HL-60/S4 (cell line): ENCODE results near the gene DOCK2.
"Not testable (repeated sequence)": the region's sequence is repeated elsewhere in the genome, so short reads cannot be mapped to it uniquely, and the experiment has no call there.

Experiments
- in situ Hi-C: fragments of 300-500 bp; cut with MboI; formaldehyde crosslinking; loops from 2 replicates; pipeline ENCODE4 v1.14.3; 2022; ENCODE audit warnings: low sequenced_read_pairs

The DOCK2 gene

GRCh38 chr5:169810524-169810923 lies 173.4 kb downstream of the DOCK2 start:
- in situ Hi-C loops, result no loop called here

GRCh38 chr5:169811023-169811422 lies 173.9 kb downstream of the DOCK2 start:
- in situ Hi-C loops, result no loop called here

GRCh38 chr5:169811680-169812079 lies 174.6 kb downstream of the DOCK2 start:
- in situ Hi-C loops, result no loop called here

- in situ Hi-C loops, result no loop called here
Measured at GRCh38 chr5:169812786-169813185, 175.7 kb downstream of the DOCK2 start.

- in situ Hi-C loops, result no loop called here
Measured at GRCh38 chr5:169814045-169814444, 177.0 kb downstream of the DOCK2 start.

- in situ Hi-C loops, result no loop called here
Measured at GRCh38 chr5:169814522-169814921, 177.4 kb downstream of the DOCK2 start.

- in situ Hi-C loops, result no loop called here
Measured at GRCh38 chr5:169817031-169817430, 180.0 kb downstream of the DOCK2 start.

- in situ Hi-C loops, result no loop called here
Measured at GRCh38 chr5:169826618-169827017, 189.5 kb downstream of the DOCK2 start.

- in situ Hi-C loops, result no loop called here
Measured at GRCh38 chr5:169827769-169828168, 190.7 kb downstream of the DOCK2 start.

GRCh38 chr5:169828385-169828784 lies 191.3 kb downstream of the DOCK2 start:
- in situ Hi-C loops, result no loop called here

- in situ Hi-C loops, result no loop called here
Measured at GRCh38 chr5:169831331-169831730, 194.3 kb downstream of the DOCK2 start.

- in situ Hi-C loops, result no loop called here
Measured at GRCh38 chr5:169832304-169832703, 195.2 kb downstream of the DOCK2 start.

GRCh38 chr5:169832845-169833244 lies 195.8 kb downstream of the DOCK2 start:
- in situ Hi-C loops, result no loop called here

GRCh38 chr5:169833681-169834292 lies 196.7 kb downstream of the DOCK2 start:
- in situ Hi-C loops, result not testable (repeated sequence)

GRCh38 chr5:169834540-169834939 lies 197.5 kb downstream of the DOCK2 start:
- in situ Hi-C loops, result not testable (repeated sequence)

- in situ Hi-C loops, result no loop called here
Measured at GRCh38 chr5:169836835-169837536, 199.9 kb downstream of the DOCK2 start.

- in situ Hi-C loops, result no loop called here
Measured at GRCh38 chr5:169837686-169838085, 200.6 kb downstream of the DOCK2 start.

GRCh38 chr5:169838688-169839087 lies 201.6 kb downstream of the DOCK2 start:
- in situ Hi-C loops, result no loop called here

- in situ Hi-C loops, result no loop called here
Measured at GRCh38 chr5:169840405-169840804, 203.3 kb downstream of the DOCK2 start.

GRCh38 chr5:169842699-169843098 lies 205.6 kb downstream of the DOCK2 start:
- in situ Hi-C loops, result no loop called here

- in situ Hi-C loops, result no loop called here
Measured at GRCh38 chr5:169847519-169847918, 210.4 kb downstream of the DOCK2 start.

- in situ Hi-C loops, result no loop called here
Measured at GRCh38 chr5:169848271-169848670, 211.2 kb downstream of the DOCK2 start.

GRCh38 chr5:169848792-169849191 lies 211.7 kb downstream of the DOCK2 start:
- in situ Hi-C loops, result no loop called here
